WTC11 (cell line): ENCODE results near the gene SYPL2.

ENCODE experiments used
- ATF1 ChIP-seq: sonication (generic); formaldehyde crosslinking; IDR thresholded peaks from 2 replicates; pipeline ENCODE4 v1.8.1; 2023; ENCODE audit warnings: mild to moderate bottlenecking, moderate library complexity, missing genetic modification reagents
- GABPB1 ChIP-seq: sonication (generic); formaldehyde crosslinking; IDR thresholded peaks from 2 replicates; pipeline ENCODE4 v1.8.1; 2023; ENCODE audit warnings: mild to moderate bottlenecking, missing genetic modification reagents
- HMGA2 ChIP-seq: fragments of 250-450 bp; sonication (Bioruptor Pico); IDR thresholded peaks from 2 replicates; pipeline ENCODE4 v1.4.0; 2021; ENCODE audit warnings: mild to moderate bottlenecking, moderate library complexity
- IRF2 ChIP-seq: sonication (generic); formaldehyde crosslinking; IDR thresholded peaks from 2 replicates; pipeline ENCODE4 v1.8.0; 2022; ENCODE audit warnings: low read depth, missing genetic modification reagents, borderline replicate concordance
- ZBTB21 ChIP-seq: sonication (generic); formaldehyde crosslinking; IDR thresholded peaks from 2 replicates; pipeline ENCODE4 v1.8.1; 2023; ENCODE audit warnings: mild to moderate bottlenecking, missing genetic modification reagents, borderline replicate concordance
- TF ChIP-seq, protein P1 (sequence below): fragments of 200-600 bp; IDR thresholded peaks from 2 replicates; pipeline ENCODE4 v1.8.0; 2022; ENCODE audit warnings: antibody characterized with exemption
- TF ChIP-seq, protein P2 (sequence below): sonication (generic); formaldehyde crosslinking; conservative IDR thresholded peaks from 2 replicates; pipeline ENCODE4 v1.8.1; 2022; ENCODE audit warnings: mild to moderate bottlenecking, missing genetic modification reagents
- TF ChIP-seq, protein P3 (sequence below): sonication (generic); formaldehyde crosslinking; IDR thresholded peaks from 2 replicates; pipeline ENCODE4 v1.8.0; 2022; ENCODE audit warnings: mild to moderate bottlenecking, missing genetic modification reagents
- TF ChIP-seq, protein P4 (sequence below): sonication (generic); formaldehyde crosslinking; IDR thresholded peaks from 2 replicates; pipeline ENCODE4 v1.8.1; 2022; ENCODE audit warnings: low read depth, missing genetic modification reagents, borderline replicate concordance
- TF ChIP-seq, protein P5 (sequence below): sonication (generic); formaldehyde crosslinking; IDR thresholded peaks from 2 replicates; pipeline ENCODE4 v1.8.0; 2022; ENCODE audit warnings: mild to moderate bottlenecking, missing genetic modification reagents
- TF ChIP-seq, protein P6 (sequence below): fragments of 250-450 bp; sonication (Bioruptor Pico); IDR thresholded peaks from 2 replicates; pipeline ENCODE4 v1.9.0; 2021; ENCODE audit warnings: mild to moderate bottlenecking

DNA sequence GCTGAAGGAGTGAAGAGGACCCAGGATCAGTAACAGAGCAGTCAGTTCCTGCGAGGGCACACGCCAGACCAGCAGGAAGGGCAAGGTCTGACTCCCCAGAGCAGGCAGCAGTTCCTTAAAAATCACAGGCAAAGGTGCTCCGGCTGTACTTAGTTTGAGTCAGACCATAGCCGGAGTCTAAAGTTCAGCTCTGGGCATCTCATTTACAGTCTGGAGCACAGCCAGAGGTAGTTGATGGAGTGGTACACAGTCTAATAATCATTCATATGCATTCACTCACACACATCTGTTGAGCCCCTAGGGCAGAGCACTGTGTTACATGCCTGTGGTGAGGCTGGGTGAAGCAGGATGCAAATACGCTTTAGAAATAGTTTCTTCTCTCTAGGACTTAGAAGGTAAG is 50.5 kb downstream of the SYPL2 start:
- no peak for TF ChIP-seq IRF2 (CRISPR knock-in tag)
- TF ChIP-seq, protein P1, sequence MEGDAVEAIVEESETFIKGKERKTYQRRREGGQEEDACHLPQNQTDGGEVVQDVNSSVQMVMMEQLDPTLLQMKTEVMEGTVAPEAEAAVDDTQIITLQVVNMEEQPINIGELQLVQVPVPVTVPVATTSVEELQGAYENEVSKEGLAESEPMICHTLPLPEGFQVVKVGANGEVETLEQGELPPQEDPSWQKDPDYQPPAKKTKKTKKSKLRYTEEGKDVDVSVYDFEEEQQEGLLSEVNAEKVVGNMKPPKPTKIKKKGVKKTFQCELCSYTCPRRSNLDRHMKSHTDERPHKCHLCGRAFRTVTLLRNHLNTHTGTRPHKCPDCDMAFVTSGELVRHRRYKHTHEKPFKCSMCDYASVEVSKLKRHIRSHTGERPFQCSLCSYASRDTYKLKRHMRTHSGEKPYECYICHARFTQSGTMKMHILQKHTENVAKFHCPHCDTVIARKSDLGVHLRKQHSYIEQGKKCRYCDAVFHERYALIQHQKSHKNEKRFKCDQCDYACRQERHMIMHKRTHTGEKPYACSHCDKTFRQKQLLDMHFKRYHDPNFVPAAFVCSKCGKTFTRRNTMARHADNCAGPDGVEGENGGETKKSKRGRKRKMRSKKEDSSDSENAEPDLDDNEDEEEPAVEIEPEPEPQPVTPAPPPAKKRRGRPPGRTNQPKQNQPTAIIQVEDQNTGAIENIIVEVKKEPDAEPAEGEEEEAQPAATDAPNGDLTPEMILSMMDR, result no peak
- TF ChIP-seq GABPB1 (CRISPR knock-in tag), result no peak
- no peak for TF ChIP-seq ZBTB21 (CRISPR knock-in tag)
- TF ChIP-seq, protein P2, sequence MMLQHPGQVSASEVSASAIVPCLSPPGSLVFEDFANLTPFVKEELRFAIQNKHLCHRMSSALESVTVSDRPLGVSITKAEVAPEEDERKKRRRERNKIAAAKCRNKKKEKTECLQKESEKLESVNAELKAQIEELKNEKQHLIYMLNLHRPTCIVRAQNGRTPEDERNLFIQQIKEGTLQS (CRISPR knock-in tag), result no peak
- TF ChIP-seq, protein P3, sequence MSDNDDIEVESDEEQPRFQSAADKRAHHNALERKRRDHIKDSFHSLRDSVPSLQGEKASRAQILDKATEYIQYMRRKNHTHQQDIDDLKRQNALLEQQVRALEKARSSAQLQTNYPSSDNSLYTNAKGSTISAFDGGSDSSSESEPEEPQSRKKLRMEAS (CRISPR knock-in tag), result no peak
- no peak for TF ChIP-seq HMGA2 (CRISPR knock-in tag)
- TF ChIP-seq, protein P4, sequence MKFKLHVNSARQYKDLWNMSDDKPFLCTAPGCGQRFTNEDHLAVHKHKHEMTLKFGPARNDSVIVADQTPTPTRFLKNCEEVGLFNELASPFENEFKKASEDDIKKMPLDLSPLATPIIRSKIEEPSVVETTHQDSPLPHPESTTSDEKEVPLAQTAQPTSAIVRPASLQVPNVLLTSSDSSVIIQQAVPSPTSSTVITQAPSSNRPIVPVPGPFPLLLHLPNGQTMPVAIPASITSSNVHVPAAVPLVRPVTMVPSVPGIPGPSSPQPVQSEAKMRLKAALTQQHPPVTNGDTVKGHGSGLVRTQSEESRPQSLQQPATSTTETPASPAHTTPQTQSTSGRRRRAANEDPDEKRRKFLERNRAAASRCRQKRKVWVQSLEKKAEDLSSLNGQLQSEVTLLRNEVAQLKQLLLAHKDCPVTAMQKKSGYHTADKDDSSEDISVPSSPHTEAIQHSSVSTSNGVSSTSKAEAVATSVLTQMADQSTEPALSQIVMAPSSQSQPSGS (CRISPR knock-in tag), result no peak
- no peak for TF ChIP-seq ATF1 (CRISPR knock-in tag)
- TF ChIP-seq, protein P5, sequence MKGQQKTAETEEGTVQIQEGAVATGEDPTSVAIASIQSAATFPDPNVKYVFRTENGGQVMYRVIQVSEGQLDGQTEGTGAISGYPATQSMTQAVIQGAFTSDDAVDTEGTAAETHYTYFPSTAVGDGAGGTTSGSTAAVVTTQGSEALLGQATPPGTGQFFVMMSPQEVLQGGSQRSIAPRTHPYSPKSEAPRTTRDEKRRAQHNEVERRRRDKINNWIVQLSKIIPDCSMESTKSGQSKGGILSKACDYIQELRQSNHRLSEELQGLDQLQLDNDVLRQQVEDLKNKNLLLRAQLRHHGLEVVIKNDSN, result no peak
- TF ChIP-seq, protein P6, sequence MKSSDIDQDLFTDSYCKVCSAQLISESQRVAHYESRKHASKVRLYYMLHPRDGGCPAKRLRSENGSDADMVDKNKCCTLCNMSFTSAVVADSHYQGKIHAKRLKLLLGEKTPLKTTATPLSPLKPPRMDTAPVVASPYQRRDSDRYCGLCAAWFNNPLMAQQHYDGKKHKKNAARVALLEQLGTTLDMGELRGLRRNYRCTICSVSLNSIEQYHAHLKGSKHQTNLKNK (CRISPR knock-in tag), result no peak
